ENCODE measurements around the gene BTF3L4. TPM values are rescaled to one million over a fixed set of nuclear protein-coding genes. Genes with fewer than 3 reads are reported as not detected.
"Not testable (repeated sequence)": the region's sequence is repeated elsewhere in the genome, so short reads cannot be mapped to it uniquely, and the experiment has no call there.

Gene BTF3L4
- total and polyA plus RNA-seq, 12 donors, result 39.4 to 126 (median 55.6) TPM

- no peaks in the 10 kb centered on the region for H3K4me1 ChIP-seq (replicated peaks in 1 of 2)
- no peak for DNase-seq
- no peak overlapping the region for H3K27ac ChIP-seq
- H3K36me3 ChIP-seq (replicated peaks in 1 of 2), result peaks cover 0 to 44% of the 10 kb centered on the region in 2 donors
- no peak overlapping the region for H3K4me3 ChIP-seq
- TF ChIP-seq POLR2A (IDR thresholded peaks at IDR 0.05), result no peak
- TF ChIP-seq, protein P1, sequence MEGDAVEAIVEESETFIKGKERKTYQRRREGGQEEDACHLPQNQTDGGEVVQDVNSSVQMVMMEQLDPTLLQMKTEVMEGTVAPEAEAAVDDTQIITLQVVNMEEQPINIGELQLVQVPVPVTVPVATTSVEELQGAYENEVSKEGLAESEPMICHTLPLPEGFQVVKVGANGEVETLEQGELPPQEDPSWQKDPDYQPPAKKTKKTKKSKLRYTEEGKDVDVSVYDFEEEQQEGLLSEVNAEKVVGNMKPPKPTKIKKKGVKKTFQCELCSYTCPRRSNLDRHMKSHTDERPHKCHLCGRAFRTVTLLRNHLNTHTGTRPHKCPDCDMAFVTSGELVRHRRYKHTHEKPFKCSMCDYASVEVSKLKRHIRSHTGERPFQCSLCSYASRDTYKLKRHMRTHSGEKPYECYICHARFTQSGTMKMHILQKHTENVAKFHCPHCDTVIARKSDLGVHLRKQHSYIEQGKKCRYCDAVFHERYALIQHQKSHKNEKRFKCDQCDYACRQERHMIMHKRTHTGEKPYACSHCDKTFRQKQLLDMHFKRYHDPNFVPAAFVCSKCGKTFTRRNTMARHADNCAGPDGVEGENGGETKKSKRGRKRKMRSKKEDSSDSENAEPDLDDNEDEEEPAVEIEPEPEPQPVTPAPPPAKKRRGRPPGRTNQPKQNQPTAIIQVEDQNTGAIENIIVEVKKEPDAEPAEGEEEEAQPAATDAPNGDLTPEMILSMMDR (IDR thresholded peaks at IDR 0.05), result no peak
- 81 to 93% (median 92%) methylated on average over 2 of the region's 2 CpGs for WGBS, 4 donors
- intact Hi-C loops (cut with DNase I), result no loop called here
- no peaks in the 10 kb centered on the region for H3K27me3 ChIP-seq
- no peaks in the 10 kb centered on the region for H3K9me3 ChIP-seq (replicated peaks in 1 of 3)
Measured at GRCh38 chr1:52022133-52022532, 34.0 kb upstream of the BTF3L4 start.

DNA sequence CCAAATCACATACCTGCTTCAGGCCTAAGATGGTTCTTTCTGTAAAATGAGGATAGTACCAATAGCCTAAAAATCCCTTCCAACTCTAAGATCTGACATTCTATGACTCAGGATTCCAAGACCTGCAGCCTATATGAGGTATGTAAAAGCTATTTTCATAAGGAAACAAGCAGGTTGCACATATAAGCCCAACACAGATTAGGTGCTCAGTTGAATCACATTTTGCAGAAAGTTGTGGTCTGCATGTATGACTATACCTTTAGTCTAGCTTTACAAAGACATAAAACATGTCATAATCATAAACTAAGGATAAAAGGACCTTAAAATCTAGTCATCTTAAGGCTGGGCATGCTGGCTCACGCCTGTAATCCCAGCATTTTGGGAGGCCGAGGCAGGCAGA lies 29.8 kb upstream of the BTF3L4 start:
- no peaks in the 10 kb centered on the region for H3K27me3 ChIP-seq
- H3K9me3 ChIP-seq (replicated peaks in 1 of 3), result no peaks in the 10 kb centered on the region
- WGBS, 4 donors, result 98 to 100% (median 99%) methylated on average over 2 of the region's 2 CpGs
- H3K27ac ChIP-seq, result no peak overlapping the region
- TF ChIP-seq POLR2A (IDR thresholded peaks at IDR 0.05), result no peak
- TF ChIP-seq, protein P1 (IDR thresholded peaks at IDR 0.05), result no peak
- no peak for DNase-seq
- no peak overlapping the region for H3K4me3 ChIP-seq
- intact Hi-C loops (cut with DNase I), result no loop called here
- H3K36me3 ChIP-seq (replicated peaks in 1 of 2), result peaks cover 0 to 38% of the 10 kb centered on the region in 2 donors
- peaks cover under 1 to 12% of the 10 kb centered on the region in 2 donors for H3K4me1 ChIP-seq (replicated peaks in 1 of 2)

GRCh38 chr1:52028328-52028727 lies 27.8 kb upstream of the BTF3L4 start:
- intact Hi-C loops (cut with DNase I), result no loop called here
- Histone ChIP-seq H3K4me3 (no peak overlapping the region), H3K36me3 (replicated peaks in 1 of 2) (peaks cover 0 to 31% of the 10 kb centered on the region in 2 donors), H3K9me3 (replicated peaks in 1 of 3) (no peaks in the 10 kb centered on the region), H3K4me1 (replicated peaks in 1 of 2) (peaks cover 14 to 28% of the 10 kb centered on the region in 2 donors), H3K27me3 (no peaks in the 10 kb centered on the region), H3K27ac (no peak overlapping the region)
- TF ChIP-seq POLR2A (IDR thresholded peaks at IDR 0.05), result no peak
- TF ChIP-seq, protein P1 (IDR thresholded peaks at IDR 0.05), result no peak
- DNase-seq, result no peak
- WGBS, 4 donors, result 73 to 87% (median 82%) methylated on average over 1 of the region's 1 CpG

GRCh38 chr1:52028839-52029238 lies 27.3 kb upstream of the BTF3L4 start:
- 80 to 96% (median 88%) methylated on average over 5 of the region's 5 CpGs for WGBS, 4 donors
- intact Hi-C loops (cut with DNase I), result not testable (repeated sequence)

GRCh38 chr1:52032124-52032784 lies 23.8 kb upstream of the BTF3L4 start:
- DNase-seq, result no peak
- peaks cover 14 to 33% of the 10 kb centered on the region in 2 donors for H3K4me1 ChIP-seq (replicated peaks in 1 of 2)
- peaks cover 0 to 9% of the 10 kb centered on the region in 2 donors for H3K36me3 ChIP-seq (replicated peaks in 1 of 2)
- no peaks in the 10 kb centered on the region for H3K27me3 ChIP-seq
- intact Hi-C loops (cut with DNase I), result no loop called here
- H3K27ac ChIP-seq, result peak overlapping the region in 3 of 5 donors; percentile 70 to 97 (median 92)
- peak overlapping the region in 3 of 4 donors; percentile 63 to 80 (median 65) for H3K4me3 ChIP-seq
- H3K9me3 ChIP-seq (replicated peaks in 1 of 3), result no peaks in the 10 kb centered on the region
- WGBS, 4 donors, result 37 to 44% (median 40%) methylated on average over 5 of the region's 5 CpGs
- TF ChIP-seq, protein P1 (IDR thresholded peaks at IDR 0.05), result no peak
- TF ChIP-seq POLR2A (IDR thresholded peaks at IDR 0.05), result no peak

More at GRCh38 chr1:52028839-52029238, 27.3 kb upstream of the BTF3L4 start:
- H3K27me3 ChIP-seq; H3K4me3 ChIP-seq; H3K9me3 ChIP-seq (replicated peaks in 1 of 3); DNase-seq; H3K27ac ChIP-seq: not testable (repeated sequence)
- peaks cover 14 to 29% of the 10 kb centered on the region in 2 donors for H3K4me1 ChIP-seq (replicated peaks in 1 of 2)
- peaks cover 0 to 26% of the 10 kb centered on the region in 2 donors for H3K36me3 ChIP-seq (replicated peaks in 1 of 2)

Measured in adrenal gland (tissue), 12 donors.